Nephron progenitor cell (in vitro differentiated cells): ENCODE data around the gene TIMM22.
"Not testable (repeated sequence)": the region's sequence is repeated elsewhere in the genome, so short reads cannot be mapped to it uniquely, and the experiment has no call there.

Experiments
- DNase-seq: peaks from one replicate; pipeline ENCODE4 v3.0.0; 2021
- H3K27ac Mint-ChIP-seq: 2 replicates; pipeline ENCODE4 v1.8.0; 2021; ENCODE audit warnings: mild to moderate bottlenecking, moderate library complexity, mixed read lengths
- H3K27me3 Mint-ChIP-seq: 2 replicates; pipeline ENCODE4 v1.8.0; 2021; ENCODE audit warnings: mild to moderate bottlenecking, low read depth, mixed read lengths; ENCODE audit not compliant: poor library complexity
- H3K36me3 Mint-ChIP-seq: 2 replicates; pipeline ENCODE4 v1.8.0; 2021; ENCODE audit warnings: low read depth, mixed read lengths
- H3K4me1 Mint-ChIP-seq: 2 replicates; pipeline ENCODE4 v1.8.0; 2021; ENCODE audit warnings: mixed read lengths
- H3K4me3 Mint-ChIP-seq: 2 replicates; pipeline ENCODE4 v1.8.0; 2021; ENCODE audit warnings: mild to moderate bottlenecking, moderate library complexity, mixed read lengths
- H3K9me3 Mint-ChIP-seq: 2 replicates; pipeline ENCODE4 v1.8.0; 2021; ENCODE audit warnings: mild to moderate bottlenecking, moderate library complexity, mixed read lengths
- CTCF ChIP-seq: fragments of 200-600 bp; sonication (generic); IDR thresholded peaks from 2 replicates; pipeline ENCODE4 v1.5.0; 2021; ENCODE audit warnings: antibody characterized with exemption

TIMM22 gene

GRCh38 chr17:968812-969730 lies 27.9 kb upstream of the TIMM22 start:
- H3K27ac Mint-ChIP-seq, result peak overlapping the region; percentile 92
- peak overlapping the region; percentile 57 for H3K4me3 Mint-ChIP-seq
- H3K9me3 Mint-ChIP-seq, result peaks cover 15% of the 10 kb centered on the region
- DNase-seq, result no peak
- no peak for TF ChIP-seq CTCF
- H3K36me3 Mint-ChIP-seq, result peaks cover 61% of the 10 kb centered on the region
- H3K27me3 Mint-ChIP-seq, result no peaks in the 10 kb centered on the region
- peaks cover 72% of the 10 kb centered on the region for H3K4me1 Mint-ChIP-seq

- Mint-ChIP-seq H3K4me1 (peaks cover 64% of the 10 kb centered on the region), H3K4me3 (peak overlapping the region; percentile 57), H3K9me3 (peaks cover 15% of the 10 kb centered on the region), H3K27me3 (no peaks in the 10 kb centered on the region), H3K27ac (peak overlapping the region; percentile 92), H3K36me3 (peaks cover 65% of the 10 kb centered on the region)
- no peak for TF ChIP-seq CTCF
- DNase-seq, result no peak
Measured at GRCh38 chr17:969811-970355, 27.0 kb upstream of the TIMM22 start.

GRCh38 chr17:970364-970763 lies 26.6 kb upstream of the TIMM22 start:
- TF ChIP-seq CTCF, result no peak
- Mint-ChIP-seq H3K36me3 (peaks cover 70% of the 10 kb centered on the region), H3K27me3 (no peaks in the 10 kb centered on the region), H3K4me1 (peaks cover 63% of the 10 kb centered on the region), H3K27ac (peak overlapping the region; percentile 92), H3K4me3 (peak overlapping the region; percentile 57), H3K9me3 (peaks cover 15% of the 10 kb centered on the region)
- no peak for DNase-seq

DNA sequence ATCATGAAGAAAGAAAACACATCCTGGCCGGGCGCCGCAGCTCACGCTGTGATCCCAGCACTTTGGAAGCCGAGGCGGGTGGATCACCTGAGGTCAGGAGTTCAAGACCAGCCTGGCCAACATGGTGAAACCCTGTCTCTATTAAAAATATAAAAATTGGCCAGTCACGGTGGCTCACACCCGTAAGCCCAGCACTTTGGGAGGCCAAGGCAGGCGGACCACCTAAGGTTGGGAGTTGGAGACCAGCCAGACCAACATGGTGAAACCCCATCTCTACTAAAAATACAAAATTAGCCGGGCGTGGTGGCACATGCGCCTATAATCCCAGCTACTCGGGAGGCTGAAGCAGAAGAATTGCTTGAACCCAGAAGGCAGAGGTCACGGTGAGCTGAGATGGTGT lies 25.1 kb upstream of the TIMM22 start:
- not testable (repeated sequence) for H3K4me3 Mint-ChIP-seq, DNase-seq, H3K27ac Mint-ChIP-seq, H3K27me3 Mint-ChIP-seq
- peaks cover 69% of the 10 kb centered on the region for H3K4me1 Mint-ChIP-seq
- H3K9me3 Mint-ChIP-seq, result peaks cover 15% of the 10 kb centered on the region
- H3K36me3 Mint-ChIP-seq, result peaks cover 75% of the 10 kb centered on the region

- no peak for DNase-seq
- peak overlapping the region; percentile 26 for H3K27ac Mint-ChIP-seq
- peaks cover 4% of the 10 kb centered on the region for H3K27me3 Mint-ChIP-seq
- no peak for TF ChIP-seq CTCF
- H3K4me3 Mint-ChIP-seq, result no peak overlapping the region
- H3K9me3 Mint-ChIP-seq, result peaks cover 14% of the 10 kb centered on the region
- peaks cover 66% of the 10 kb centered on the region for H3K36me3 Mint-ChIP-seq
- H3K4me1 Mint-ChIP-seq, result peaks cover 69% of the 10 kb centered on the region
Measured at GRCh38 chr17:973053-973452, 23.9 kb upstream of the TIMM22 start.

DNA sequence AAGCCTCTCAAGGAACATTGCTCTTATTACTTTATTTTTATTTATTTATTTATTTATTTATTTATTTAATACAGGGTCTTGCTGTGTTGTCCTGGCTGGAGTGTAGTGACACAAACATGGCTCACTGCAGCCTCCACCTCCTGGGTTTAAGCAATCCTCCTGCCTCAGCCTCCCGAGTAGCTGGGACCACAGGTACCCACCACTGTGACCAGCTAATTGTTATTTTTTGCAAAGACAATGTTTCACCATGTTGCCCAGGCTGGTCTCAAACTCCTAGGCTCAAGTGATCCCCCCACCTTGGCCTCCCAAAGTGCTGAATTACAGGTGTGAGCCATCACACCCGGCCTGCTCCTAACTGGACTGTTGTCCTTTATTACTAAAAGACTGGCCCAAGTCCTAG lies 22.2 kb upstream of the TIMM22 start:
- not testable (repeated sequence) for H3K27me3 Mint-ChIP-seq, DNase-seq, H3K4me3 Mint-ChIP-seq, H3K27ac Mint-ChIP-seq
- Mint-ChIP-seq H3K9me3 (peaks cover 11% of the 10 kb centered on the region), H3K36me3 (peaks cover 50% of the 10 kb centered on the region), H3K4me1 (peaks cover 55% of the 10 kb centered on the region)
